Body of pancreas (tissue), 4 donors: ENCODE data around the gene TENM3.

Source experiments
- CTCF ChIP-seq, 7 experiments: fragments of 450-650 bp in 4 of 7; fragments of 200-600 bp in 3 of 7; sonication (generic) in 3 of 7; IDR thresholded peaks; one replicate each; pipeline ENCODE4 v1.5.1; 2016 to 2019; ENCODE audit warnings: antibody characterized with exemption in 7 of 7
- POLR2A ChIP-seq, 3 donors: fragments of 450-650 bp; IDR thresholded peaks; one replicate each; pipeline ENCODE4 v1.6.1; 2016; ENCODE audit warnings: antibody characterized with exemption in 3 of 3, mild to moderate bottlenecking in 2 of 3

- TF ChIP-seq CTCF (IDR thresholded peaks at IDR 0.05) (no peak), POLR2A (IDR thresholded peaks at IDR 0.05) (no peak)
These were observed 141.5 kb downstream of the TENM3 start for GRCh38 chr4:182384631-182385091.
